Eye (tissue), 1 donor: Measurements from ENCODE around the gene FAM200A.
"Not testable (repeated sequence)": the region's sequence is repeated elsewhere in the genome, so short reads cannot be mapped to it uniquely, and the experiment has no call there.

Experiments used
- DNase-seq: peaks from one replicate; pipeline ENCODE4 v3.0.0-alpha.2; 2015

The FAM200A gene

DNA sequence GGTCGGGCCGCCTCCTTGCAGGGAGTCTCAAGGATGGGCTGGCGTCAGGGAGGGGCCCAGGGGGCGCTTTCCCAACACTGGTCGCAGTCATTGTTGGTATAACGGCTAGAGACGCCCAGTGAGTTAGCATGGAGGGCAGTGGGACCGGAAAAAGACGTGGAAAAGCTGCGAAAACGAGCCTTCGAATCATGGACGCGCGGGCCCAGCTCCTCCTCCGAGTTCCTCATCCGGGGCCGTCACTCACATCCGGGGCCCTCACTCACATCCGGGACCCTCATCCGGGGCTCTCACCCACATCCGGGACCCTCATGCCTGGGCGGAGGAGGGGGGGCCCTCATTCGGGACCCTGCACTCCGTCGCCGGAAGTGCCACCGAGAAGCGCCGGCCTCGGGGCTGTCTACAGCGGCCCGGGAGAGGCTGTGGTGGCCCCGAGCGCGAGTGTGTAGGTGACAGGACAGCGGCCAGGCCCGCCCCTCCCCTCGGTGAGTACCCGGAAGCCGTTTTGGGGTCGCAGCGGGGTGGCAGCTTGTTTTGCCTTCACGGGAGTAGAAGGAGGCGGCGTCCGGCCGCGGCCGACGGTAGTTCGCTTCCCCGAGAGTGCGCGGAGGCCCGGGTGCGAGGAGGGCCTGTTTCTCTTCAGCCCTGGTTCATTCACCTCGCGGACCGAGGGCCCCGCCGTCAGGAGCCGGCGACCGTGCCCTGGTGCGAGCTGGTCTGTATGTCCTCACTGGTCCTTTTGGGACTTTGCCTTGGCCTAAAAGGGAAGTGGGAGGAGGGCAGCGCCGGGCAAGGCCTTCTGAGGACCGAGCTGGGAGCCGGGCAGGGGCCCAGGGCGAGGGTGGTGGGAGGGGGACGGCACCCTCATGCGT is 6.6 kb upstream of the FAM200A start, which contains the start of gene ZNF655:
Gene ZNF655, plus strand, starts transcription at position 337 of the 869 bp plus-strand sequence. CDS start 1,918 bp downstream, outside the sequence.
- DNase-seq: peak; percentile 99

GRCh38 chr7:99557940-99558305 is 6.0 kb upstream of the FAM200A start:
- no peak for DNase-seq

- DNase-seq: no peak
Measured at GRCh38 chr7:99557196-99557607, 5.3 kb upstream of the FAM200A start.

DNA sequence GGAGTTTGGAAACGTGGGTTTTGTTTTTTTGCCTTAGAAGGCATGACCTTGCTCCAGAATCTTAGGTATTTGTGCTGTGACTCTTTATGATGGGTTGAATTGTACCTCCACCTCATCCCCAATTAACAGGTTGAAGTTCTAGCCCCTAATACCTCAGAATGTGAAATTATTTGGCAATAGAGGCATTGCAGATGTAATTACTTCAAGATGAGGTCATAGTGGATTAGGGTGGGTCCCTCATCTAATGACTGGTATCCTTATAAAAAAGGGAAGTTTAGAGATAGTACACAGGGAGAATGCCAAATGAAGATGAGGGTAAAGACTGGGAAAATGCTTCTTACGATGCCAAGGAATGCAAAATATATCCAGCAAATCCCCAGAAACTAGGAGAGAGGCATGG is 3.0 kb upstream of the FAM200A start:
- no peak for DNase-seq

GRCh38 chr7:99553039-99553438 is 1.1 kb upstream of the FAM200A start:
- no peak for DNase-seq

- no peak for DNase-seq
Measured at GRCh38 chr7:99551334-99551733, 580 bp downstream of the FAM200A start.

DNA sequence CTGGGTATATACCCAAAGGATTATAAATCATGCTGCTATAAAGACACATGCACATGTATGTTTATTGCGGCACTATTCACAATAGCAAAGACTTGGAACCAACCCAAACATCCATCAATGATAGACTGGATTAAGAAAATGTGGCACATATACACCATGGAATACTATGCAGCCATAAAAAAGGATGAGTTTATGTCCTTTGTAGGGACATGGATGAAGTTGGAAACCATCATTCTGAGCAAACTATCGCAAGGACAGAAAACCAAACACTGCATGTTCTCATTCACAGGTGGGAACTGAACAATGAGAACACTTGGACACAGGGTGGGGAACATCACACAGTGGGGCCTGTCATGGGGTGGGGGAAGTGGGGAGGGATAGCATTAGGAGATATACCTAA is 2.4 kb downstream of the FAM200A start:
- DNase-seq: not testable (repeated sequence)

GRCh38 chr7:99545308-99545707 is 6.6 kb downstream of the FAM200A start:
- DNase-seq: not testable (repeated sequence)

DNA sequence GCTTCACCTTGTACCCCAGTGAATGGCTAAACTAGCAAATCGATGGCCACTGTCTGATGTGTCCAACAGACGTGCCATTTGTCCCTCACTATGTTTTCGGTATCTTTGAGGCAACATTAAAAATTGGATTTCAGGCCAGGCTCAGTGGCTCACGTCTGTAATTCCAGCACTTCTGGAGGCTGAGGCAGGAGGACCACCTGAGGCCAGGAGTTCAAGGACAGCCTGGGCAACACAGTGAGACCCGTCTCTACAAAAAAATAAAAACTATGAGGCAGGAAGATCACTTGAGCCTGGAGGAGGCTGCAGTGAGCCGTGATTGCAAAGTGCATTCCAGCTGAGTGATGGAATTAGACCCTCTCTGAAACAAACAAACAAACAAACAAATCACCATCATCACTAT is 8.0 kb downstream of the FAM200A start:
- DNase-seq: no peak

- DNase-seq: no peak
Measured at GRCh38 chr7:99543081-99543671, 8.7 kb downstream of the FAM200A start.

DNA sequence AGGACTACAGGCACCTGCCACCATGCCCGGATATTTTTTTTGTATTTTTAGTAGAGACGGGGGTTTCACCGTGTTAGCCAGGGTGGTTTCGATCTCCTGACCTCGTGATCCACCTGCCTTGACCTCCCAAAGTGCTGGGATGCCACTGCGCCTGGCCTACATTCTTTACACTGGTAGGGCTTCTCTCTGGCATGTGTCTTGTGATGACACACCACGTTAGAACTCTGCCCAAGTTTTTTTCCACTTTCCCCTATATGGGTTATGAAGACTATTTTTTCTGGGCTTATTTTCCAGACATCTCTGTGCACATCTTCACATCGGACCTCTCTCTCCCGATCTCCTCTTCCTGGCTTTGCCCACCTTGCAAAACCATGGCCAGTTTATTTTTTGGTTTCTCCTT is 10.7 kb downstream of the FAM200A start:
- DNase-seq: no peak

DNA sequence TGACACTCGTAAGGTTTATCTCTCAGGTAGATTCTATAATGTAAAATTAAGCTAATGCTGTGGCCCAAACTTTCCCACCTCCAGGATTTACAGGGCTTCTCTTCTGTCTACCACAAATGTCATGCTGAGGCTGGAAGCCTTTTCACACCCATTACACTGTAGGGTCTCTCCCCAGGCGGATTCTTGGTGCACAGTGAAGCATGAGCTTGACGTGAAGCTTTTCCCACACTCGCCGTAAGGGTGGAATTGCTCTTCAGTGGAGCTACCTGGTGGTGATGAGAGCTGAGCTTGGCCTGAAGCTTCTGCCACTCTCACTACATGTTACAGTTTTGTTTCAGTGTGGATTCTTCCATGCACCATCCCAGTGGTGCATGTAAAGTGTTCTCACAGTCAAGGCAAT is 11.4 kb downstream of the FAM200A start:
- DNase-seq: no peak

GRCh38 chr7:99539213-99539811 is 12.6 kb downstream of the FAM200A start:
- DNase-seq: no peak

- no peak for DNase-seq
Measured at GRCh38 chr7:99535667-99536066, 16.2 kb downstream of the FAM200A start.

- peak; percentile 10 for DNase-seq
Measured at GRCh38 chr7:99531354-99531765, 20.6 kb downstream of the FAM200A start.

- DNase-seq: no peak
Measured at GRCh38 chr7:99525713-99526440, 26.0 kb downstream of the FAM200A start.

GRCh38 chr7:99521399-99521798 is 30.5 kb downstream of the FAM200A start:
- DNase-seq: no peak

DNA sequence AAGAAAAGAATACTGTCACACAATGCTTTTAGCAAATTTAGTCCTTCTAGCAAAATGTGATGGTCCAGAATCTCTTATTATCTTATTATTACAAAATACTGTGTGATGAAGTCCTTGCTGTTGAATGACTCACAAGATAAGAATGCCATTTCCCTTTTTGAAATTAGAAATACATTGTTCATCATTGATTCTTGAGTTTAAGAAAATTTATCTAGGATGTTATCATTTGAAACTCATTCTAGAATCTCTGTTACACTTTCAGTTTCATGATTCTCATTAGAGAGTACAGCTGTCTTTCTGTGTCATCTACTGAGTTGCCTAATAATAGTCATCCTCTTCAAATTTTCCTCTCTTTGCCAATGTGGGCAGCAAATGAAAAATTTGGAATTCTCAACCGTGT is 37.9 kb downstream of the FAM200A start:
- DNase-seq: no peak

GRCh38 chr7:99505324-99505662 is 46.6 kb downstream of the FAM200A start:
- DNase-seq: no peak

DNA sequence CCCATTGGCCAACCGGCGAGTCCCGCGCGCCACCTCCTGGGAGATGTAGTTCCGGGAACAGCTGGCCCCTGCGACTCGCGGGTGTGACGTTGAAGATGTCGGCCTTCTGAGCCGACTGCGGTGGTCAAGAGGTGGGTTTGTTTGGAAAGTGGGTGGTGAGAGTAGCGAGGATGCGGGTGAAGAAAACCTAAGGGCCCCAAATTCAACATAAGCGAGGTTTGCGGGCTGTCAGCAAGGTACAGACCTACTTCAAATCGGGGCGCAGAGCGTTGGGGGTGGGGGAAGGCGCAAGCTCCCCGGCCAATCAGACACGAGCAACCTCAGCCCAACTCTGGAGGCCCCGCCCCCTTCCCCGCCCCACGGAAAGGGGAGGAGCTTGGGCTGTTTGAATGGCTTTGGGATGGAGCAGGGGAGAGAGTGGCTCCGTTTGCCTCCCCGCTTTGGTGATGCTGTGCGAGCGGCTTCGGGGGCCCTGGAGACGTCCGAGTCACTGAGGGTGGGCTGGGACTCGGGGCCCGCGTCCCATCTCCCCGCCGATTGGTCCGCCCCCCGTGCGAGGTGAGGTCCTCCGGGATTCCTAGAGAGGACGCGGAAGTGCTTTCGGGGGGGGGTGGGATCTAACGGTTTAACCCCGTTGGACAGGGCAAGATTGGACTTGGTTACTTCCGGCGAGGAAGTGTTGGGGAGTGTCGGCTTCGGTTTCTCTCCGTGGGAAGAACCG is 47.2 kb downstream of the FAM200A start, which contains the start of gene ZKSCAN5:
Gene ZKSCAN5, plus strand, starts transcription at position 60 of the 721 bp plus-strand sequence. CDS start 1,383 bp downstream, outside the sequence.
- DNase-seq: peak; percentile 99

DNA sequence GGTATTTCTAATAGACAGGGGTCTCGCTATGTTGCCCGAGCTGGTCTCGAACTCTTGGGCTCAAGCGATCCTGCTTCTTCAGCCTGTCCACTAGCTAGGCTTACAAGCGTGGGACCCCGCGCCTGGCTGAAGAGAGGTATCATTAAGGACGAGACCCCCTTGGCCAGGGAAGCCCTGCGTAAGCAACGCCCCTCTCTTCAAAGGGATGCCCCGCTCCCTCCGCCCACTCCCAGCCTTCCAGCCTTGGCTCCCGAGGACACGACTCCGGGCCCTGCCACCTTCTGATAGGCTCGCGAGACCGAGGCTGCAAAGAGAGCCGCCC is 47.7 kb downstream of the FAM200A start:
- DNase-seq: no peak

DNA sequence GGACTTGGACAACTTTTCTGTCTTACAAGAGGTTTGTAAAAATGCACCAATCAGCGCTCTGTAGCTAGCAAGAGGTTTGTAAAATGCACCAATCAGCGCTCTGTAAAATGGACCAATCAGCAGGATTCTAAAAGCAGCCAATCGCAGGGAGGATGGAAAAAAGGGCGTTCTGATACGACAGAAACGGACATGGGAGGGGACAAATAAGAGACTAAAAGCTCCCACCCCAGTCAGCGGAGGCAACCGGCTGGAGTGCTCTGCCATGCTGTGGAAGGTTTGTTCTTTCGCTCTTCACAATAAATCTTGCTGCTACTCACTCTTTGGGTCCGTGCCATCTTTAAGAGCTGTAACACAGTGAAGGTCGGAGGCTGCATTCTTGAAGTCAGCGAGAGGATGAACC is 50.7 kb downstream of the FAM200A start:
- not testable (repeated sequence) for DNase-seq

DNA sequence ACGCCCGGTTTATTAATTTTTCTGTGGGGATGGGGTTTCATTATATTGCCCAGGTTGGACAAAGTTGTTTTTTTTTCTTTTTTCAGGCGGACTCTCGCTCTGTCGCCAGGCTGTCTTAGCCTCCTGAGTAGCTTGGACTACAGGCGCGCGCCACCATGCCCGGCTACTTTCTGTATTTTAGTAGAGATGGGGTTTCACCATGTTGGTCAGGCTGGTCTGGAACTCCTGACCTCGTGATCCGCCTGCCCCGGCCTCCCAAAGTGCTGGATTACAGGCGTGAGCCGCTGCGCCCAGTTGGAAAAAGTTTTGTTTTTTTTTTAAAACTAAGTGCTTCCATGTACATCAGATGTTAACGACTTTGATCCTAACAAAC is 51.3 kb downstream of the FAM200A start:
- DNase-seq: no peak
